Astrocyte (in vitro differentiated cells and primary cell): ENCODE results near the gene NFE2.

Experiments
- EZH2 ChIP-seq: IDR thresholded peaks from 2 replicates; pipeline ENCODE4 v1.6.1; 2012; ENCODE audit warnings: mild to moderate bottlenecking, low read length, inconsistent platforms; ENCODE audit not compliant: insufficient read depth
- TF ChIP-seq, protein P1 (sequence below): IDR thresholded peaks from 2 replicates; pipeline ENCODE4 v1.5.1; 2011; ENCODE audit warnings: low read depth, mild to moderate bottlenecking, inconsistent platforms, low read length, moderate library complexity; ENCODE audit not compliant: insufficient read depth

DNA sequence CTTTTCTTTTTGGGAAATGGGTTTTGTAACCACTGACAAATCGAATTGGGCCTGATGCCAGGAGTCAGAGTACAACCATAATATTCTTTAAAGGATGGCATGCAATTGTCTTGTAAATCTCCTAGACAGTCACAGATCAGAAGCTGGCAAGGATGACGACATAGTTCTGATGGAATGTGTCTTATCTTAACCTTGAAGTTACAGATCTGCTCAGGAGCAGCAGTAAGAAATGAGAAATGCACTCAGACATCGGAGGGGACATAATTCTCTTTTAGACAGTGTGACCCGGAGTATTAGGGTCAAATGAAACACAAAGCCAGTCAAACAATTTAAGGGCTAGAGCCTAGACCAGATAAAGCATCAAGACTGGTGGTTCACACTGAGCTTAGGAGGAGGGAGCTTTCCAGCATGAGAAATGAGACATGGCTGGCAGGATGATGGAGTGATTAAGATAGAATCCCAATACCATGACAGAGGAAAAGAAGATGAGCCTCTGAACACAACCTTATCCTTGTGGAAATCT, 38.4 kb downstream of the NFE2 start:
- TF ChIP-seq, protein P1, sequence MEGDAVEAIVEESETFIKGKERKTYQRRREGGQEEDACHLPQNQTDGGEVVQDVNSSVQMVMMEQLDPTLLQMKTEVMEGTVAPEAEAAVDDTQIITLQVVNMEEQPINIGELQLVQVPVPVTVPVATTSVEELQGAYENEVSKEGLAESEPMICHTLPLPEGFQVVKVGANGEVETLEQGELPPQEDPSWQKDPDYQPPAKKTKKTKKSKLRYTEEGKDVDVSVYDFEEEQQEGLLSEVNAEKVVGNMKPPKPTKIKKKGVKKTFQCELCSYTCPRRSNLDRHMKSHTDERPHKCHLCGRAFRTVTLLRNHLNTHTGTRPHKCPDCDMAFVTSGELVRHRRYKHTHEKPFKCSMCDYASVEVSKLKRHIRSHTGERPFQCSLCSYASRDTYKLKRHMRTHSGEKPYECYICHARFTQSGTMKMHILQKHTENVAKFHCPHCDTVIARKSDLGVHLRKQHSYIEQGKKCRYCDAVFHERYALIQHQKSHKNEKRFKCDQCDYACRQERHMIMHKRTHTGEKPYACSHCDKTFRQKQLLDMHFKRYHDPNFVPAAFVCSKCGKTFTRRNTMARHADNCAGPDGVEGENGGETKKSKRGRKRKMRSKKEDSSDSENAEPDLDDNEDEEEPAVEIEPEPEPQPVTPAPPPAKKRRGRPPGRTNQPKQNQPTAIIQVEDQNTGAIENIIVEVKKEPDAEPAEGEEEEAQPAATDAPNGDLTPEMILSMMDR, result no peak
- no peak for TF ChIP-seq EZH2
